ENCODE data around the gene FBRSL1.

FBRSL1 gene

DNA sequence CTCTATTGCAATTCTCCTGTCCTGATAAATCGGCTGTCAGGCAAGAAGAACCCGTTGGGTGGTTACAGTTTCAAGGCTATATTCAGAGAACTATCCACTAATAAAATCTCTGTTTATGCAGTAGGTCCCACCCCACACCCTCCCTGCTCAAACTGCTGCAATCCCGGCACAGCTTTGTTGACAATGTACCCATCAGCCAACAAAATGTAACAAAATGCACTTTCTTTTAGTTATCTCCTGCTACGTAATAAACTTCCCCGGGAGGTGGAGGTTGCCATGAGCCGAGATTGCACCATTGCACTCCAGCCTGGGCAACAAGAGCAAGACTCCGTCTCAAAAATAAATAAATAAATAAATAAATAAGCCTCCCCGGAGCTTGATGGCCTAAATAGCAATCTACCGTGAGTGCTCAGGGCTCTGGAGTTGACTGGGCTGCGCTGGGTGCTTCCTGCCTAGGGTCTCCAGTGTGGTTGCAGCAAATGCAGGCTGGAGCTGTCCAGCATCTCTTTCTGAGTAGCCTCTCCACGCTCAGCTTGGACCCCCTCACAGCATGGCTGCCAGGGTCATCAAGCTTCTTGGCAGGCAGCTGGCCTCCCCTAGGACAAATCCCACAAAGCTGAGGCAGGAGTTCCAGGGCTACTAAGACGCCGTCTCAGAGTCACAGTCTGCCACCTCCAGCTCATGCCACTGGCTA is 43.2 kb upstream of the FBRSL1 start:
- no peak for TF ChIP-seq CTCF (IDR thresholded peaks at IDR 0.05)

GRCh38 chr12:132447327-132447720 is 42.6 kb upstream of the FBRSL1 start:
- TF ChIP-seq CTCF (IDR thresholded peaks at IDR 0.05): no peak

- no peak for TF ChIP-seq CTCF (IDR thresholded peaks at IDR 0.05)
Measured at GRCh38 chr12:132447731-132448462, 42.1 kb upstream of the FBRSL1 start.

- no peak for TF ChIP-seq CTCF (IDR thresholded peaks at IDR 0.05)
Measured at GRCh38 chr12:132448463-132448820, 41.5 kb upstream of the FBRSL1 start.

- TF ChIP-seq CTCF (IDR thresholded peaks at IDR 0.05): no peak
Measured at GRCh38 chr12:132449565-132450417, 40.2 kb upstream of the FBRSL1 start.

- no peak for TF ChIP-seq CTCF (IDR thresholded peaks at IDR 0.05)
Measured at GRCh38 chr12:132450418-132451171, 39.4 kb upstream of the FBRSL1 start.
